ENCODE data around the gene LRG1. TPM values are rescaled to one million over a fixed set of nuclear protein-coding genes. Genes with fewer than 3 reads are reported as not detected.

Gene LRG1
- total and polyA plus RNA-seq, 9 of the 15 experiments (the other 6 are each of a cell fraction or from before 2014, with no cell fraction given): 1.5 to 11.9 (median 8.7) TPM

DNA sequence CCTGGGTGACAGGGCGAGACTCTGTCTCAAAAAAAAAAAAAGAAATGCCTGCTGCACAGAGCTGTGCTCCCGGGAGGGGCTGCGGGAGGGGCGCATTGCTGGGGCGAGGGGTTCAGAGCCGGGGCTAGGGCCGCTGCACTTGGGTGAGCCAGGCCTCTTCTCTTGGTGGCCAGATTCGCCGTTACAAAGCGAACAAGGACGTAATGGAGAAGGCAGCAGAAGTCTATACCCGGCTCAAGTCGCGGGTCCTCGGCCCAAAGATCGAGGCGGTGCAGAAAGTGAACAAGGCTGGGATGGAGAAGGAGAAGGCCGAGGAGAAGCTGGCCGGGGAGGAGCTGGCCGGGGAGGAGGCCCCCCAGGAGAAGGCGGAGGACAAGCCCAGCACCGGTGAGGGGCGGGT is 40.5 kb downstream of the LRG1 start:
- no peak overlapping the region for H3K4me2 ChIP-seq (ENCODE audit: insufficient read depth, low read length)
- H3K36me3 ChIP-seq (ENCODE audit: control insufficient read depth, insufficient read depth, low read length): peaks cover 46% of the 10 kb centered on the region; the same call in 1 of the 3 replicates
- BruUV-seq (replicated peaks): no TSS peak
- H3K9me1 ChIP-seq (ENCODE audit: control insufficient read depth, insufficient read depth, low read length): no peaks in the 10 kb centered on the region
- H4K20me1 ChIP-seq (replicated peaks; ENCODE audit: control insufficient read depth, insufficient read depth, low read length): no peaks in the 10 kb centered on the region
- DNase-seq (ENCODE audit: extremely low read depth in 1 of 4, low spot score in 3 of 4) (no peak), FAIRE-seq (no peak), ATAC-seq (no peak)
- peaks cover 0 to 32% of the 10 kb centered on the region in 2 experiments; a peak in 1 of 5 replicates for H3K4me1 ChIP-seq (replicated peaks in 1 of 2; ENCODE audit: control insufficient read depth in 2 of 2, insufficient read depth in 2 of 2, low read length in 2 of 2)
- TF ChIP-seq ZNF175 (CRISPR knock-in tag; IDR thresholded peaks at IDR 0.05; ENCODE audit: low read depth) (no peak), SMARCC2 (IDR thresholded peaks at IDR 0.05; ENCODE audit: low read depth) (no peak), CBFB (CRISPR knock-in tag; IDR thresholded peaks at IDR 0.05) (no peak), COPS2 (conservative IDR thresholded peaks at IDR 0.05) (no peak), KLF13 (tag; IDR thresholded peaks at IDR 0.05; ENCODE audit: borderline replicate concordance, low read depth) (no peak), ZNF274 (IDR thresholded peaks at IDR 0.05; ENCODE audit: borderline replicate concordance, low read depth, low read length) (no peak), TARDBP (IDR thresholded peaks at IDR 0.05) (no peak), ZBTB17 (CRISPR knock-in tag; IDR thresholded peaks at IDR 0.05) (no peak), CBX2 (IDR thresholded peaks at IDR 0.05; ENCODE audit: insufficient read depth, low read length, poor library complexity, severe bottlenecking) (no peak), ZNF23 (CRISPR knock-in tag; IDR thresholded peaks at IDR 0.05) (no peak), RBM34 (IDR thresholded peaks at IDR 0.05; ENCODE audit: borderline replicate concordance, insufficient read depth, low read length) (no peak), ETV6 (IDR thresholded peaks at IDR 0.05; ENCODE audit: borderline replicate concordance in 1 of 2, low read depth in 2 of 2, low read length in 1 of 2) (no peak), ETV6 (CRISPR knock-in tag; IDR thresholded peaks at IDR 0.05; ENCODE audit: borderline replicate concordance) (no peak)
- TF ChIP-seq, protein P1, sequence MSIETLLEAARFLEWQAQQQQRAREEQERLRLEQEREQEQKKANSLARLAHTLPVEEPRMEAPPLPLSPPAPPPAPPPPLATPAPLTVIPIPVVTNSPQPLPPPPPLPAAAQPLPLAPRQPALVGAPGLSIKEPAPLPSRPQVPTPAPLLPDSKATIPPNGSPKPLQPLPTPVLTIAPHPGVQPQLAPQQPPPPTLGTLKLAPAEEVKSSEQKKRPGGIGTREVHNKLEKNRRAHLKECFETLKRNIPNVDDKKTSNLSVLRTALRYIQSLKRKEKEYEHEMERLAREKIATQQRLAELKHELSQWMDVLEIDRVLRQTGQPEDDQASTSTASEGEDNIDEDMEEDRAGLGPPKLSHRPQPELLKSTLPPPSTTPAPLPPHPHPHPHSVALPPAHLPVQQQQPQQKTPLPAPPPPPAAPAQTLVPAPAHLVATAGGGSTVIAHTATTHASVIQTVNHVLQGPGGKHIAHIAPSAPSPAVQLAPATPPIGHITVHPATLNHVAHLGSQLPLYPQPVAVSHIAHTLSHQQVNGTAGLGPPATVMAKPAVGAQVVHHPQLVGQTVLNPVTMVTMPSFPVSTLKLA (conservative IDR thresholded peaks at IDR 0.05): no peak
- TF ChIP-seq, protein P2, sequence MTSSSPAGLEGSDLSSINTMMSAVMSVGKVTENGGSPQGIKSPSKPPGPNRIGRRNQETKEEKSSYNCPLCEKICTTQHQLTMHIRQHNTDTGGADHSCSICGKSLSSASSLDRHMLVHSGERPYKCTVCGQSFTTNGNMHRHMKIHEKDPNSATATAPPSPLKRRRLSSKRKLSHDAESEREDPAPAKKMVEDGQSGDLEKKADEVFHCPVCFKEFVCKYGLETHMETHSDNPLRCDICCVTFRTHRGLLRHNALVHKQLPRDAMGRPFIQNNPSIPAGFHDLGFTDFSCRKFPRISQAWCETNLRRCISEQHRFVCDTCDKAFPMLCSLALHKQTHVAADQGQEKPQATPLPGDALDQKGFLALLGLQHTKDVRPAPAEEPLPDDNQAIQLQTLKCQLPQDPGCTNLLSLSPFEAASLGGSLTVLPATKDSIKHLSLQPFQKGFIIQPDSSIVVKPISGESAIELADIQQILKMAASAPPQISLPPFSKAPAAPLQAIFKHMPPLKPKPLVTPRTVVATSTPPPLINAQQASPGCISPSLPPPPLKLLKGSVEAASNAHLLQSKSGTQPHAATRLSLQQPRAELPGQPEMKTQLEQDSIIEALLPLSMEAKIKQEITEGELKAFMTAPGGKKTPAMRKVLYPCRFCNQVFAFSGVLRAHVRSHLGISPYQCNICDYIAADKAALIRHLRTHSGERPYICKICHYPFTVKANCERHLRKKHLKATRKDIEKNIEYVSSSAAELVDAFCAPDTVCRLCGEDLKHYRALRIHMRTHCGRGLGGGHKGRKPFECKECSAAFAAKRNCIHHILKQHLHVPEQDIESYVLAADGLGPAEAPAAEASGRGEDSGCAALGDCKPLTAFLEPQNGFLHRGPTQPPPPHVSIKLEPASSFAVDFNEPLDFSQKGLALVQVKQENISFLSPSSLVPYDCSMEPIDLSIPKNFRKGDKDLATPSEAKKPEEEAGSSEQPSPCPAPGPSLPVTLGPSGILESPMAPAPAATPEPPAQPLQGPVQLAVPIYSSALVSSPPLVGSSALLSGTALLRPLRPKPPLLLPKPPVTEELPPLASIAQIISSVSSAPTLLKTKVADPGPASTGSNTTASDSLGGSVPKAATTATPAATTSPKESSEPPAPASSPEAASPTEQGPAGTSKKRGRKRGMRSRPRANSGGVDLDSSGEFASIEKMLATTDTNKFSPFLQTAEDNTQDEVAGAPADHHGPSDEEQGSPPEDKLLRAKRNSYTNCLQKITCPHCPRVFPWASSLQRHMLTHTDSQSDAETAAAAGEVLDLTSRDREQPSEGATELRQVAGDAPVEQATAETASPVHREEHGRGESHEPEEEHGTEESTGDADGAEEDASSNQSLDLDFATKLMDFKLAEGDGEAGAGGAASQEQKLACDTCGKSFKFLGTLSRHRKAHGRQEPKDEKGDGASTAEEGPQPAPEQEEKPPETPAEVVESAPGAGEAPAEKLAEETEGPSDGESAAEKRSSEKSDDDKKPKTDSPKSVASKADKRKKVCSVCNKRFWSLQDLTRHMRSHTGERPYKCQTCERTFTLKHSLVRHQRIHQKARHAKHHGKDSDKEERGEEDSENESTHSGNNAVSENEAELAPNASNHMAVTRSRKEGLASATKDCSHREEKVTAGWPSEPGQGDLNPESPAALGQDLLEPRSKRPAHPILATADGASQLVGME (CRISPR knock-in tag; IDR thresholded peaks at IDR 0.05): no peak
- no peak overlapping the region for H2AFZ ChIP-seq (ENCODE audit: low read depth, low read length)
- H3K27me3 ChIP-seq (ENCODE audit: control insufficient read depth in 2 of 2, insufficient read depth in 2 of 2, low read length in 2 of 2): no peaks in the 10 kb centered on the region
- WGBS (ENCODE audit: insufficient coverage, low coverage, missing lambda C conversion rate): 93% methylated on average over 14 of the region's 23 CpGs
- CTCF ChIA-PET (ENCODE audit: low intra/inter-chr PET ratio): no interaction called here
- H3K9ac ChIP-seq (ENCODE audit: insufficient read depth in 1 of 2, low read depth in 2 of 2, low read length in 2 of 2): no peak overlapping the region
- no peaks in the 10 kb centered on the region for H3K79me2 ChIP-seq (ENCODE audit: control insufficient read depth, insufficient read depth, low read length)
- H3K4me3 ChIP-seq: no peak overlapping the region
- intact Hi-C loops (cut with micrococcal nuclease): no loop called here
- in situ Hi-C loops (cut with MboI): no loop called here
- no peak overlapping the region for H3K27ac ChIP-seq (ENCODE audit: extremely low read depth, low read depth, low read length)
- H3K9me3 ChIP-seq (replicated peaks; ENCODE audit: control insufficient read depth, insufficient read depth, low read depth, low read length): no peaks in the 10 kb centered on the region
- POLR2A ChIA-PET: no interaction called here
